Rectal smooth muscle tissue (tissue), 1 donor: ENCODE data around the gene MAP1LC3A.

Experiments
- H3K27ac ChIP-seq: one replicate; pipeline ENCODE4 v1.7.0; 2013; ENCODE audit warnings: low read depth, low read length, inconsistent platforms
- H3K27me3 ChIP-seq: one replicate; pipeline ENCODE4 v1.7.0; 2013; ENCODE audit warnings: low read length; ENCODE audit not compliant: control insufficient read depth, insufficient read depth
- H3K36me3 ChIP-seq: one replicate; pipeline ENCODE4 v1.7.0; 2013; ENCODE audit warnings: low read length; ENCODE audit not compliant: control insufficient read depth, insufficient read depth
- H3K4me1 ChIP-seq: one replicate; pipeline ENCODE4 v1.7.0; 2013; ENCODE audit warnings: low read length; ENCODE audit not compliant: control insufficient read depth, insufficient read depth
- H3K4me3 ChIP-seq: one replicate; pipeline ENCODE4 v1.7.0; 2013; ENCODE audit warnings: low read length
- H3K9ac ChIP-seq: one replicate; pipeline ENCODE4 v1.7.0; 2013; ENCODE audit warnings: low read length

Gene MAP1LC3A

DNA sequence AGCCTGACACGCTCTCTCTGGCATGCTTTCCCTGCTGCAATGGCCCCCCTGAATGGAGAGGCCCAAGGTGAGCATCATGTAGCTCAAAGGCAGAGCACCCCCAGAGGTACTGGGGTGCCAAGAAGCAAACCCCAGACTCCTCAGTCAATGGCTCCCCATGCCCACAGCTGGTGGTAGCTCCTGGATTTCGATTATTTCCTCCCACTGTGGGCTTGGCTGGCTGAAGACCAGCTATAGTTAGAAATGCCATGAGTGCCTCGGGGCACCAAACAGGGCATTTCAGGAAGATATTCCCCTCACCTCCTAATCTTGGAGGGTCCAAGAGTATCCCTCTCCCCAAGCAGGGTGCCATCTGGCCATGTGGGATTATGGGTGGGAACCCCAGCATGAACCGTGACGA lies 16.8 kb downstream of the MAP1LC3A start:
- Histone ChIP-seq H3K4me3 (no peak overlapping the region), H3K4me1 (no peaks in the 10 kb centered on the region), H3K27ac (no peak overlapping the region), H3K9ac (no peak overlapping the region), H3K27me3 (no peaks in the 10 kb centered on the region), H3K36me3 (peaks cover 9% of the 10 kb centered on the region)

DNA sequence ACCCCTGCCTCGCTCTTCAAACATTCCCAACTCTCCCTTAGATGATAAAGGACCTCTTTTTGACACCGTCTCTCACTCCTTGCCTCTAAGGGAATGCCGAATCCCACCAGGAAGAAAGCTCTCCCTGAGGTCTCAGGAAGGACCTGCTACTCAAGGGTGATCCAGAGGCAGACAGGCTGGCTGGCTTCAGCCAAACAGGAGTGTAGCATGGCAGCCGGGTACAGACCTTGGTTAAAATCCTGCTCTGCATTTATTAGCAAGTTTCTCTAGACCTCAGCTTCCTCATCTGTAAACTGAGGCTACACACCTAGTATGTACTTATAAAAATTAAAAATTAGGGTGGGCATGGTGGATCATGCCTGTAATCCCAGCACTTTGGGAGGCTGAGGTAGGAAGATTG lies 17.2 kb downstream of the MAP1LC3A start:
- Histone ChIP-seq H3K27ac (no peak overlapping the region), H3K4me1 (no peaks in the 10 kb centered on the region), H3K27me3 (no peaks in the 10 kb centered on the region), H3K36me3 (peaks cover 9% of the 10 kb centered on the region), H3K9ac (no peak overlapping the region), H3K4me3 (no peak overlapping the region)

DNA sequence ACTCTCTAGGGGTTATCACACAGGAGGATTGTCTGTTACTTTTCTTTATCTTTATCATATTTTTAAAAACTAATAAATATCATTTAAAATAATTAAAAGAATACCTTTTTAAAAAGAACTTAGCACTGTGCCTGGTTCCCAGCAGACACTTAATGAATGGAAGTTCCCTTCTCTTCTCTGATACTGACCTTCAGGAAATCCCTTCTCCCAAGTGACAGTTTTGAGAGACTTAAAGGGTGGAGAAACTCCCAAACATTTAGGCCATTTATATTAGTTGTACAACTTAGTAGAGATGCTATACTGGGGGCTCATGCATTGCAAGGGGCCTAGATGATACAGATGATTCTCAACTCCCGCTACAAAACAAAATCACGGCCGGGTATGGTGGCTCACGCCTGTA lies 18.5 kb downstream of the MAP1LC3A start:
- H3K4me3 ChIP-seq = no peak overlapping the region
- peaks cover 6% of the 10 kb centered on the region for H3K36me3 ChIP-seq
- no peaks in the 10 kb centered on the region for H3K4me1 ChIP-seq
- no peaks in the 10 kb centered on the region for H3K27me3 ChIP-seq
- no peak overlapping the region for H3K9ac ChIP-seq
- H3K27ac ChIP-seq = no peak overlapping the region

DNA sequence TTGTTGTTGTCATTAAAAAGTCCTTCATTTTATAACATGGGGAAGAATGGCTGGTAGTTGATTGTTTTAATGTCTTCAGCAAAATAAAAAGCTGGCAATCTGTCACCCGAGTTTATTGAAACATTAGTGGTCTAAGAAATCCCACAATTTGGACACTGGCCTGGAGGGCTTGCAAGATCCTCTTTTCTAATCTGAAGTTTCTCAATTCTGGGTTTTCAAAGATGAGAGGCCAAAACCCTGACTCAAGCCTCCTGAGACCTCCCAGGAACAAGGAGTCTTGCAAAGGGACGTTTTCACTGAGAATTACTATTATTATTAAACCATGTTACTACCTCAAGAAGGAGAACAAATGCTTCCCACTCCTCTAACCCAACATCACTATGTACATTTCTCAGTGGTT lies 19.5 kb downstream of the MAP1LC3A start:
- H3K9ac ChIP-seq = no peak overlapping the region
- H3K4me3 ChIP-seq = no peak overlapping the region
- no peak overlapping the region for H3K27ac ChIP-seq
- no peaks in the 10 kb centered on the region for H3K27me3 ChIP-seq
- peaks cover 6% of the 10 kb centered on the region for H3K36me3 ChIP-seq
- no peaks in the 10 kb centered on the region for H3K4me1 ChIP-seq

DNA sequence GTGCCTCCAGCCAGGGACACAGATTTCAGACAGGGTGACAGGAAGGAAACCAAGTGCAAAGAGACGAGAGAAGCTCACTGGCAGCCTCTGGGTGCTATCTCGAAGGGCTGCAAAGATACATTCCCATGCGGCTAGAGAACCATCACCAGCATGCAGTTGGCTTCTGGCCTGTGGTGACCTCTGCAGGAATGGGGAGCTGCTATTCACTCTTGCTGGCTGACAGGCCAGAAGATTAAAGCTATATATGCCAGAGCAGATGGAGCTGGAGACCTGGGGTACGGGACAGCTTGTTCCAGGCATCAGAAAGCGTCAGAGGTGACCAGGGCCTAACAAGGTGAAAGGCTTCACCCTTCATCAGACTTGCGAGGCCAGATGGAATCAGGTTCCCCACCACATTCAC lies 20.0 kb downstream of the MAP1LC3A start:
- no peaks in the 10 kb centered on the region for H3K27me3 ChIP-seq
- peaks cover 3% of the 10 kb centered on the region for H3K36me3 ChIP-seq
- no peaks in the 10 kb centered on the region for H3K4me1 ChIP-seq
- no peak overlapping the region for H3K4me3 ChIP-seq
- H3K27ac ChIP-seq = no peak overlapping the region
- H3K9ac ChIP-seq = no peak overlapping the region

DNA sequence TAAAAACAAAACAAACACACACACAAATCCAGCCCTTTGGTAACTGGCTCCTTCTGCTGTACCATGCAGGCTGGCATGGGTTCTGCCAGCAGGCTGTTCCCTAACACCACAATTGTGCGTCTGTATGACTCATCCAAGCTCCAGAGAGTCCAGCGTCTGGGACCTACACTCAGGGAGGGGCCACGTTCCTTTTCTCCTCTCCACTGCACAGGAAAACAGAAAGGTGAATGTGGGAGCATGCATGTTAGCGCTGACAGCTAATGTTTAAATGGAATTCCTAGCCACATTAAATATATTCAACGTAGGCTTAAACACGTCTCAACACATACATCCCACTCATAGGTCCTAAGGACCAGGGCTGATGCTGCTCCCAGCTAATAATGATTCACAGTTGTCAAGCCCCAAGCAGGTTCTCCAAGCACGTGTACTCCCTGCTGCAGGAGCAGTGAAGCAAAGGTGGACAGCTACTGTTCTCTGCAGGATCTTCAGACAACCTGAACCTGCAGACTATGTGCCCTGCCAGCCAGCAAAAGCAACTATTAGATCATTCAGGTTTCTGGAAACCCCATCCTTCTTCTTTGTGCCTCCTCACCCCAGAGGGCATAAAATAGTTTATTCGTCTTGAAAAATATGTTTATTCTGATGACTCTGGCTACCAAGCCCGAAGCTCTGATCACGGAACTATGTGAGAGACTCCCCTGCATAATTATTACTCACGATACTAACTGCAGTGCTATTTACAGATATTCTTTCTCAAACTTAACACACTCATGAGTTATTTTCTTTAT lies 20.9 kb downstream of the MAP1LC3A start:
- Histone ChIP-seq H3K9ac (no peak overlapping the region), H3K27ac (no peak overlapping the region), H3K4me3 (no peak overlapping the region), H3K4me1 (no peaks in the 10 kb centered on the region), H3K27me3 (no peaks in the 10 kb centered on the region), H3K36me3 (peaks cover 3% of the 10 kb centered on the region)

DNA sequence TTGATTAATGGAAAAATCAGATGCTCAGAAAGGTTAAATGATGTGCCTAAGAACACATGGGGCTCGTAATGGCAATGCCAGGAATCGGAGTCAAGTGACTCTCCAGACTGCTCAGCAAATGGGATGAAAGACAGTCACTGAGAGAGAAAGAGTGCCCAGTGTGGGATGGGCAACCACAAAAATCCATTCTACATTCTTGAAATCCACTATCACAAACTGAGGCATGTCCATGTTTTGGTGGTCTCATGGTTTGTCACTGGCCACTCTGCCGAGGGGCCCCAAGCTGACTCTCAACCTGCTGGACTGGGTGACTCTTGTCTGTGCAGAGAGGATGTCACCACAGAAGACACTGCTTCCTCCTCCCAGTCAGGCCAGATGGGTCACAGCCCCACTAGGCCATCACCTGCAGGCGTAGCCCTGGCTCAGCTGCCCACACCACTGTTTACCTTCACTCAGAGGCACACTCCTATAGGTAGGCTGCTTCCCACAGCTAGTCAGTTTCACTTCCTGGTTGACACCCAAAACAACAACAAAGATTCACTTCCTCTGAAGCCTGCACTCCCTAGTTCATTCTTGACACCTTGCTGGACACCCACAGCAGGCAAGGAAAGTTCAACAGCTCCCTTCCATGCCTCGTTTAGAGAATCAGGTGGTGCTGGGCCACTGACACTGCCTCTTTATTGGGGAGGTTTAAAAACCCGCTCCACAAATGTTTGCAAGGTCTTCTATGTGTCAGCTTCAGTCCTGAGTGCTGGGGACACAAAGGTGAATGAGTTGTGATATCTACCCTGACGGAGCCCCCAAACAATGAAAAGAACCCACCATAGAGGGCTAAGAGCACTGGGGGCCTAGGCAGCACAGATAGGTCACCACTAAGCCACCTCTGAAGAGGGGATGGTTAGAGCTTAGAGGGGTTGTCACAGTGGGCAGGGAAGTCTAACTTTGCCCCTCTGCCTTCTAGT lies 21.7 kb downstream of the MAP1LC3A start:
- no peak overlapping the region for H3K27ac ChIP-seq

DNA sequence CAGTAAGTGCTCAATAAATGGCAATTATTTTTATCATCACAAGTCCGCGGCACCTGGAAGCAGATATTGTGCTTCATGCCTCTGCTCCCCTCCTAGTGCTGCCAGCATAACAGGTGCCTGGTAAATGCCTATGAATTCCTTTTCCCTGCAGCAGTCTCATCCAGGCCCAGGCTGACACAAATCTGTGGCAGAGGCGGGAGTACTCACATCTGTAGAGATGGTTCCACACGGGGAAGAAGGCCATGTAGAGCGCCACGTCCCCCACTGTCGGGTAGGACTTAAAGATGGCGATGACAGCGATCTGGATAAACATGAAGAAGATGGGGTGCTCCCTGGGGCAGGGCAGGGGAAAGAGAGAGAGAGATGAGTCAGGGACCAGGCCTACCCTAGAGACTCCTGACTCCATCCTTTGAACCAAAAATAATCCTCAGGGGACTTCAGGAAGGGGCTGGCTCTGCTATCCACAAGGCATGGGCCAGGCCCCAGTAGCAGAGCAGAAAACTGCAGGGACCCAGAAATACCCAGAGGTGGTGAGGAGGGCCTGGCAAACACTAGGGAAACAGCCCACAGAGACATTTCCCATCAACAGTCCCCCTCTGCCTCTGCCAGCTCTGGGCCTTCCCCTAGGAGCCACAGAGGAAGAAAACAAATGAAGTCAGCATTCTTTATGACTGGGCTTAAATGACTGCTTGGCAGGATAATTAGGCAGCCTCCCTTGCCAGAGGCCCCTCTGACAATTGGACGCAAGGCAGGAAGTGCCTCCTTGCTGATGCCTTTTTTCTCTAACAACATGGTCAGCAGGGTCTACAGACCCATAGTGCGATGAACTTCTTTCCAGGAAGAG lies 23.0 kb downstream of the MAP1LC3A start:
- H3K27ac ChIP-seq = peak overlapping the region; percentile 6
- H3K36me3 ChIP-seq = peaks cover 10% of the 10 kb centered on the region
- H3K4me1 ChIP-seq = no peaks in the 10 kb centered on the region
- no peak overlapping the region for H3K9ac ChIP-seq
- no peak overlapping the region for H3K4me3 ChIP-seq
- H3K27me3 ChIP-seq = no peaks in the 10 kb centered on the region

More for the DNA sequence above, 21.7 kb downstream of the MAP1LC3A start:
- Histone ChIP-seq H3K9ac (no peak overlapping the region), H3K27me3 (no peaks in the 10 kb centered on the region), H3K4me1 (no peaks in the 10 kb centered on the region), H3K36me3 (peaks cover 8% of the 10 kb centered on the region), H3K4me3 (no peak overlapping the region)

DNA sequence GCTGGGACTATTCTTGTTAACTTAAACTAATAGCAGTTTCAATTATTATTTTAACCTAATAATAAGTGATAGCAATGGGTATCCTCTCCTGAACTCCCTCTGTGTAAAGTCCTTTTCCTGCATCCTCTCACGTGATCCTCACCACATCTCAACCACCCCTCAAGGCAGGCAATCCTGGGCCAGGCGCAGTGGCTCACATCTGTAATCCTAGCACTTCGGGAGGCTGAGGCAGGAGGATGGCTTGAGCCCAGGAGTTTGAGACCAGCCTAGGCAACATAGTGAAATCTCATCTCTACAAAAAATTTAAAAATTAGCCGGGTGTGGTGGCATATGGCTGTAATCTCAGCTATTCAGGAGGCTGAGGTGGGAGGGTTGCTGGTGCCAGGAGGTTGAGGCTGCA lies 23.7 kb downstream of the MAP1LC3A start:
- no peaks in the 10 kb centered on the region for H3K27me3 ChIP-seq
- H3K36me3 ChIP-seq = peaks cover 10% of the 10 kb centered on the region
- no peak overlapping the region for H3K4me3 ChIP-seq
- no peaks in the 10 kb centered on the region for H3K4me1 ChIP-seq
- no peak overlapping the region for H3K27ac ChIP-seq
- no peak overlapping the region for H3K9ac ChIP-seq

DNA sequence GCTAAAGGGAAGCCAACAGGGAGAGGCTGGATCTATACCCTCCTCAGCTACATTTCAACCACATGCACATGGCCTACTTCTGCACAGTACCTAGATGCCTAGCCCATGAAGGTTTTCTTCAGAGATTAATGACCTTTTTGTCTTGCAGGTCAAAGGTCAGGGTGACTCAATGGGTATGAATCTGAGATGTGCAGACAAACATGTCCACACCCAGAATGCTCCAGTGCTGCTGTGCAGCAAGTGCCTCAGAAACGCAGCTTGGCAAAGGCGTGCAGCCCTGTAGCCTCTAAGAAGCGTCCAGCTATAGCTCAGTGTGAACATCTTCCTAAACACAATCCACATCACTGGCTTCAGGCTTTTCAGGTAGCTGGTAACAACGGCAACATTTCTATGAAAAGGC lies 24.4 kb downstream of the MAP1LC3A start:
- no peaks in the 10 kb centered on the region for H3K27me3 ChIP-seq
- no peak overlapping the region for H3K9ac ChIP-seq
- H3K36me3 ChIP-seq = peaks cover 10% of the 10 kb centered on the region
- no peaks in the 10 kb centered on the region for H3K4me1 ChIP-seq
- no peak overlapping the region for H3K4me3 ChIP-seq
- no peak overlapping the region for H3K27ac ChIP-seq

DNA sequence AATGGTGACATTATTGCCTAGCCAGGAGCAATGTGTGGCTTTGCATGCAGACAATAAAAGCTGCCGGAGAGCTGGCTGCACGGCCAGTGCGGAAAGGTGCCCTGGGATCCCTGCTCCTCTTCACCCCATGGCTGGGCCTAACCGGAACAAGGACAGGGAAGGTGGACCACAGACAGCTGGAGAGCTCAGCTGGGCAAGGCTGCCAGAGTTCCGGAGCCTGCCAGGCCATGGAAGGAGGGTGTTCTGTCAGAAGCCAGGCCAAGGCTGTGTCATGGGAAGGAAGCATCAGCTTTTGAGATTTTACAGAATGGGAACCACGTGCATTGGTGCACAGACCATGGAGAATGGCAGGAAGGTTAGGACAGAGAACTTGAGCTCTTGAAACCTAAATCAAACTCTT lies 25.0 kb downstream of the MAP1LC3A start:
- no peaks in the 10 kb centered on the region for H3K4me1 ChIP-seq
- H3K9ac ChIP-seq = no peak overlapping the region
- no peaks in the 10 kb centered on the region for H3K27me3 ChIP-seq
- no peak overlapping the region for H3K4me3 ChIP-seq
- peaks cover 10% of the 10 kb centered on the region for H3K36me3 ChIP-seq
- no peak overlapping the region for H3K27ac ChIP-seq

DNA sequence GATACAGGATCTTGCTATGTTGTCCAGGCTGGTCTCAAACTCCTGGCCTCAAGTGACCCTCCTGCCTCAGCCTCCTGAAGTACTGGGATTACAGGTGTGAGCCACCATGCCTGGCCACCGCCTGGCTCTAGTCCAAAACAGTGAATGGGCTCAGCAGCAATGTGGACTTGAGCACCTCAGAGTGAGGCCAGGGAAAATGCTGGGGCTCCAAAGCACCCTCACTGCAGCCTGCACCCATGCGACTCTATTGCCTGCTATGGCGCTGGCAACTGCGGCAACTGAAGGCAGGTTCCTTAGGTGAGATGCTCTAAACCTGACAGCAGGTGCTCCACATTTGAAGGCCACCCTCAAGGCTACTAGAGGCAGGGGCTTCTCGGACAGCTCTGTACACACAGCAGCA lies 26.5 kb downstream of the MAP1LC3A start:
- H3K9ac ChIP-seq = no peak overlapping the region
- peaks cover 9% of the 10 kb centered on the region for H3K36me3 ChIP-seq
- H3K27ac ChIP-seq = no peak overlapping the region
- H3K27me3 ChIP-seq = no peaks in the 10 kb centered on the region
- H3K4me1 ChIP-seq = no peaks in the 10 kb centered on the region
- H3K4me3 ChIP-seq = no peak overlapping the region
